ENCODE data around the gene OPCML.

DNA sequence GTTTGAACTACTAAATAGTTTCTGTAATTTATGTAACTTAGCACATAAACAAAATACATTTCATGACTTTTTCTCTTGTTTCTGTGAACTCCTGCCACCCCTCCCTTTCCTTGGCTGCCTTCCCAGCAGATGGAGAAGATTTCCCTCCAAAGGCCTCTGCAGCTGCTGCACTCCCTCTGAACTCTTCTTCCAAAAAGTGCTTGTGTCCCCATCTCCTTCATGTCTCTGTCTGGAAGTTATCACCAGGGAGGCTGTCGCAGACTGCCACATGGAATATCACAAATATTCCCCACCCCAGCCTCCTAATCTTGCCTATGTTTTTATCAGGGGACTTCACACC is 1068.3 kb downstream of the OPCML start:
- TF ChIP-seq CTCF (conservative IDR thresholded peaks at IDR 0.05; ENCODE audit: low read depth, low read length) (no peak), EZH2 (IDR thresholded peaks at IDR 0.05; ENCODE audit: borderline replicate concordance, low read depth, low read length, poor library complexity, severe bottlenecking) (no peak)

Measured in A673 (cell line).